Inflammatory macrophage (primary cell): ENCODE data around the gene BAG2.
A peak's percentile ranks its signal among the peaks of the same experiment; 100 is the strongest.

Experiments used
- DNase-seq, 2 donors: peaks; one replicate each; pipeline ENCODE4 v3.0.0-alpha.2; 2020 to 2022

Gene BAG2

GRCh38 chr6:57174511-57174907 is 2.4 kb downstream of the BAG2 start:
- no peak for DNase-seq

- no peak for DNase-seq
These were observed 5.6 kb downstream of the BAG2 start for GRCh38 chr6:57177545-57178265.

GRCh38 chr6:57180596-57180995 is 8.5 kb downstream of the BAG2 start:
- DNase-seq: no peak

- no peak for DNase-seq
These were observed 9.9 kb downstream of the BAG2 start for GRCh38 chr6:57182017-57182432.

GRCh38 chr6:57183336-57183735 is 11.2 kb downstream of the BAG2 start:
- DNase-seq: no peak

- DNase-seq: no peak
These were observed 18.0 kb downstream of the BAG2 start for GRCh38 chr6:57190140-57190539.

- no peak for DNase-seq
These were observed 21.1 kb downstream of the BAG2 start for GRCh38 chr6:57193177-57193576.

- DNase-seq: no peak
These were observed 23.3 kb downstream of the BAG2 start for GRCh38 chr6:57195457-57195856.

GRCh38 chr6:57198926-57199636 is 27.0 kb downstream of the BAG2 start:
- no peak for DNase-seq

- no peak for DNase-seq
These were observed 29.6 kb downstream of the BAG2 start for GRCh38 chr6:57201718-57202117.

- DNase-seq: no peak
These were observed 33.6 kb downstream of the BAG2 start for GRCh38 chr6:57205550-57206328.

GRCh38 chr6:57207141-57207540 is 35.0 kb downstream of the BAG2 start:
- DNase-seq: no peak

GRCh38 chr6:57207872-57208271 is 35.7 kb downstream of the BAG2 start:
- no peak for DNase-seq

- DNase-seq: no peak
These were observed 36.9 kb downstream of the BAG2 start for GRCh38 chr6:57209030-57209429.

GRCh38 chr6:57210060-57210459 is 37.9 kb downstream of the BAG2 start:
- no peak for DNase-seq

GRCh38 chr6:57215260-57215659 is 43.1 kb downstream of the BAG2 start:
- no peak for DNase-seq

- DNase-seq: no peak
These were observed 44.3 kb downstream of the BAG2 start for GRCh38 chr6:57216235-57217101.

GRCh38 chr6:57217270-57217669 is 45.1 kb downstream of the BAG2 start:
- no peak for DNase-seq

GRCh38 chr6:57220083-57220703 is 48.1 kb downstream of the BAG2 start:
- DNase-seq: no peak

GRCh38 chr6:57221191-57221935 is 49.2 kb downstream of the BAG2 start:
- peak in 1 of 2 donors; percentile 9 for DNase-seq
